Parathyroid adenoma (tissue), 2 donors: Measurements from ENCODE around the gene HRK.

Source experiments
- H2AFZ ChIP-seq: fragments of 300-600 bp; sonication (generic); one replicate; pipeline ENCODE4 v1.7.0; 2017; ENCODE audit warnings: antibody characterized with exemption, mild to moderate bottlenecking
- H3K27ac ChIP-seq: fragments of 300-600 bp; sonication (generic); one replicate; pipeline ENCODE4 v1.7.0; 2017
- H3K27me3 ChIP-seq: fragments of 300-600 bp; sonication (generic); one replicate; pipeline ENCODE4 v1.7.0; 2017; ENCODE audit warnings: low read length; ENCODE audit not compliant: control insufficient read depth, insufficient read depth
- H3K36me3 ChIP-seq: fragments of 300-600 bp; sonication (generic); one replicate; pipeline ENCODE4 v1.7.0; 2017; ENCODE audit warnings: low read length; ENCODE audit not compliant: control insufficient read depth, insufficient read depth
- H3K4me1 ChIP-seq: fragments of 300-600 bp; sonication (generic); one replicate; pipeline ENCODE4 v1.7.0; 2017; ENCODE audit warnings: control low read depth
- H3K4me2 ChIP-seq: fragments of 300-600 bp; sonication (generic); one replicate; pipeline ENCODE4 v1.7.0; 2017; ENCODE audit warnings: low read length
- H3K4me3 ChIP-seq: fragments of 300-600 bp; sonication (generic); one replicate; pipeline ENCODE4 v1.7.0; 2017; ENCODE audit warnings: low read depth, low read length
- H3K79me2 ChIP-seq: fragments of 300-600 bp; sonication (generic); one replicate; pipeline ENCODE4 v1.7.0; 2017; ENCODE audit warnings: control low read depth
- H3K9ac ChIP-seq: fragments of 300-600 bp; sonication (generic); one replicate; pipeline ENCODE4 v1.7.0; 2017; ENCODE audit warnings: mild to moderate bottlenecking
- H3K9me3 ChIP-seq: fragments of 300-600 bp; sonication (generic); one replicate; pipeline ENCODE4 v1.7.0; 2017; ENCODE audit warnings: low read length; ENCODE audit not compliant: control insufficient read depth
- CTCF ChIP-seq: fragments of 300-600 bp; sonication (generic); IDR thresholded peaks from one replicate; pipeline ENCODE4 v1.7.0; 2017; ENCODE audit warnings: antibody characterized with exemption, mild to moderate bottlenecking
- donor health status: primary hyperparathyroidism.

The HRK gene

GRCh38 chr12:116837097-116837496, 44.1 kb downstream of the HRK start:
- Histone ChIP-seq H2AFZ (no peak overlapping the region), H3K4me2 (no peak overlapping the region), H3K4me1 (no peaks in the 10 kb centered on the region), H3K79me2 (no peaks in the 10 kb centered on the region), H3K27ac (no peak overlapping the region), H3K9me3 (no peaks in the 10 kb centered on the region), H3K36me3 (no peaks in the 10 kb centered on the region), H3K27me3 (no peaks in the 10 kb centered on the region), H3K4me3 (no peak overlapping the region), H3K9ac (no peak overlapping the region)
- TF ChIP-seq CTCF: no peak

- H2AFZ ChIP-seq: no peak overlapping the region
- no peak overlapping the region for H3K4me2 ChIP-seq
- H3K27me3 ChIP-seq: no peaks in the 10 kb centered on the region
- H3K79me2 ChIP-seq: no peaks in the 10 kb centered on the region
- H3K27ac ChIP-seq: no peak overlapping the region
- H3K9me3 ChIP-seq: no peaks in the 10 kb centered on the region
- no peaks in the 10 kb centered on the region for H3K36me3 ChIP-seq
- no peak overlapping the region for H3K4me3 ChIP-seq
- no peak overlapping the region for H3K9ac ChIP-seq
- H3K4me1 ChIP-seq: no peaks in the 10 kb centered on the region
- TF ChIP-seq CTCF: no peak
Observed at GRCh38 chr12:116835484-116835883, 45.8 kb downstream of the HRK start.

- Histone ChIP-seq H3K4me1 (no peaks in the 10 kb centered on the region), H3K27me3 (no peaks in the 10 kb centered on the region), H3K79me2 (no peaks in the 10 kb centered on the region), H3K4me2 (no peak overlapping the region), H3K4me3 (no peak overlapping the region), H2AFZ (no peak overlapping the region), H3K9me3 (no peaks in the 10 kb centered on the region), H3K9ac (no peak overlapping the region), H3K36me3 (no peaks in the 10 kb centered on the region), H3K27ac (no peak overlapping the region)
- TF ChIP-seq CTCF: no peak
Observed at GRCh38 chr12:116833474-116833873, 47.8 kb downstream of the HRK start.

- no peak for TF ChIP-seq CTCF
- Histone ChIP-seq H3K27me3 (no peaks in the 10 kb centered on the region), H3K36me3 (no peaks in the 10 kb centered on the region), H3K9me3 (no peaks in the 10 kb centered on the region), H3K4me3 (no peak overlapping the region), H3K9ac (no peak overlapping the region), H3K4me2 (no peak overlapping the region), H3K27ac (no peak overlapping the region), H2AFZ (no peak overlapping the region), H3K4me1 (no peaks in the 10 kb centered on the region), H3K79me2 (no peaks in the 10 kb centered on the region)
Observed at GRCh38 chr12:116832353-116832752, 48.9 kb downstream of the HRK start.

- Histone ChIP-seq H3K4me2 (no peak overlapping the region), H2AFZ (no peak overlapping the region), H3K4me3 (no peak overlapping the region), H3K79me2 (no peaks in the 10 kb centered on the region), H3K27ac (no peak overlapping the region), H3K27me3 (no peaks in the 10 kb centered on the region), H3K9me3 (no peaks in the 10 kb centered on the region), H3K9ac (no peak overlapping the region), H3K36me3 (no peaks in the 10 kb centered on the region), H3K4me1 (no peaks in the 10 kb centered on the region)
- TF ChIP-seq CTCF: no peak
Observed at GRCh38 chr12:116827432-116827831, 53.8 kb downstream of the HRK start.
